ENCODE data around the gene FMN2.

GRCh38 chr1:240126821-240127220 lies 35.1 kb downstream of the FMN2 start:
- no peak for TF ChIP-seq CTCF (IDR thresholded peaks at IDR 0.05)
- TF ChIP-seq EZH2phosphoT487 (IDR thresholded peaks at IDR 0.05), result no peak
- no peak for TF ChIP-seq EZH2 (IDR thresholded peaks at IDR 0.05)
